DOHH2 (cell line): ENCODE results near the gene SLC15A1.

Experiments used
- CTCF ChIP-seq: fragments of 200-600 bp; sonication (generic); IDR thresholded peaks from one replicate; pipeline ENCODE4 v1.5.1; 2014; ENCODE audit warnings: antibody characterized with exemption, mild to moderate bottlenecking, low read depth, low read length; ENCODE audit not compliant: poor library complexity, severe bottlenecking
- EZH2phosphoT487 ChIP-seq: fragments of 200-600 bp; sonication (generic); IDR thresholded peaks from 2 replicates; pipeline ENCODE4 v1.6.1; 2017; ENCODE audit warnings: borderline replicate concordance, mild to moderate bottlenecking, antibody characterized with exemption, low read length, moderate library complexity, mixed read lengths

- no peak for TF ChIP-seq CTCF
- no peak for TF ChIP-seq EZH2phosphoT487
These were observed 103.8 kb downstream of the SLC15A1 start for GRCh38 chr13:98648686-98649085.
